Colonic mucosa (tissue), 4 donors: ENCODE measurements around the gene CD58. TPM values are rescaled to one million over a fixed set of nuclear protein-coding genes. Genes with fewer than 3 reads are reported as not detected.

Experiments used
- DNase-seq: peaks from one replicate; pipeline ENCODE4 v3.0.0-alpha.2; 2020
- H3K27ac ChIP-seq: fragments of 200-600 bp; one replicate; pipeline ENCODE4 v1.8.0; 2021
- H3K27me3 ChIP-seq: fragments of 200-600 bp; one replicate; pipeline ENCODE4 v1.8.0; 2021
- H3K36me3 ChIP-seq: fragments of 200-600 bp; one replicate; pipeline ENCODE4 v1.8.0; 2021
- H3K4me1 ChIP-seq: fragments of 200-600 bp; one replicate; pipeline ENCODE4 v1.8.0; 2021; ENCODE audit warnings: mild to moderate bottlenecking
- H3K4me3 ChIP-seq: fragments of 200-600 bp; one replicate; pipeline ENCODE4 v1.8.0; 2021
- H3K9ac ChIP-seq, 2 donors: one replicate each; pipeline ENCODE4 v1.7.0; 2013; ENCODE audit warnings: control low read depth in 2 of 2, low read depth in 2 of 2, low read length in 2 of 2
- H3K9me3 ChIP-seq: fragments of 200-600 bp; one replicate; pipeline ENCODE4 v1.8.0; 2021
- intact Hi-C: fragments of 100-400 bp; cut with DNase I; formaldehyde crosslinking; loops from one replicate; pipeline ENCODE4 v1.14.1; 2022
- total RNA-seq, 2 donors: library from RNA; stranded (reverse); fragmentation: NEBNext Ultra II Directional in 1 of 2; extraction: Animal tissue kit (Norgen Biotek cat#: 25700) in 1 of 2; gene quantifications; one replicate each; pipeline ENCODE4 v1.2.1, GENCODE V29; 2021
- TF ChIP-seq, protein P1 (sequence below): fragments of 200-600 bp; IDR thresholded peaks from one replicate; pipeline ENCODE4 v1.8.0; 2022; ENCODE audit warnings: antibody characterized with exemption, mild to moderate bottlenecking
- donor health status: healthy.
- donor health status: DM: no; HTN: no; CAD: no.
- donor health status: DM: no; HTN: no; CAD: no.

CD58 gene
- total RNA-seq, 2 donors from 2014 or later = 16.1 to 25.9 TPM

DNA sequence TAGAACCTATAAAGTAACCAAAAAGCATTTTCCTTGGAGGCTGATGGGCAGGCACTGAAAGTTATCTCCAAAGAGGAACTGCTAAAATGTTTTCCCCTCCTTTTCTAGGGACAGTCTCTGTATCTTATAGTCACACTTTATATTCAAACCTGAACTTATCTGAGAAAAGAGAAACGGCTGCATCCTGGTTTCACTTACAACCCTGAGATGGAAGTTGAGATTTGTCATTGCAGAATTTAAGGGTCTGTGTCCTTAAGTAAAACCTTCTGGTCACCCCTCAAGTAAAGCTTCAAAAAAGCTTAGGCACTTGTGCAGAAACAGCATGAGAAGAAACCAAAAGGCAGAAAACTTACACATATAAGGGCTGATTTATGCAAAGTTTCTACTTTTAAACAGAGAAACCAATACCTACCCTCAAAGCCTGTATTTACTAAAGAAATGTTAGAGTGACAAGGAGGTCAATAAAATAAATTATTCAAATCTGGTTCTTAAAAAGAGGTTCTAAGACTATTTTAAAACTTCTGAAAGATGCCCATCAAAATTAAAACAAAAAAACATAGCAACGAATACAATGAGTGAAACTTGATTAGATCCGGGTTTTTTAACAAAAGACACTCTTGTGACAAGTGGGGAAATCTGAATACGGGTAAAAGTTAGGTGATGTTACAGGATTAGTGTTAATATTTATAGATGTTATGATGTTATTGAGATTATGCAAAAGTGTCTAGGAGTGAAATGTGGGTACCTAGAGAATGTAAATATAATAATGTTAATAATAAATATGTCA, 9.9 kb downstream of the CD58 start:
- Histone ChIP-seq H3K9ac (no peak overlapping the region), H3K36me3 (no peaks in the 10 kb centered on the region), H3K4me3 (no peak overlapping the region), H3K9me3 (no peaks in the 10 kb centered on the region), H3K4me1 (no peaks in the 10 kb centered on the region), H3K27me3 (no peaks in the 10 kb centered on the region), H3K27ac (no peak overlapping the region)
- intact Hi-C loops = no loop called here
- DNase-seq = no peak
- TF ChIP-seq, protein P1, sequence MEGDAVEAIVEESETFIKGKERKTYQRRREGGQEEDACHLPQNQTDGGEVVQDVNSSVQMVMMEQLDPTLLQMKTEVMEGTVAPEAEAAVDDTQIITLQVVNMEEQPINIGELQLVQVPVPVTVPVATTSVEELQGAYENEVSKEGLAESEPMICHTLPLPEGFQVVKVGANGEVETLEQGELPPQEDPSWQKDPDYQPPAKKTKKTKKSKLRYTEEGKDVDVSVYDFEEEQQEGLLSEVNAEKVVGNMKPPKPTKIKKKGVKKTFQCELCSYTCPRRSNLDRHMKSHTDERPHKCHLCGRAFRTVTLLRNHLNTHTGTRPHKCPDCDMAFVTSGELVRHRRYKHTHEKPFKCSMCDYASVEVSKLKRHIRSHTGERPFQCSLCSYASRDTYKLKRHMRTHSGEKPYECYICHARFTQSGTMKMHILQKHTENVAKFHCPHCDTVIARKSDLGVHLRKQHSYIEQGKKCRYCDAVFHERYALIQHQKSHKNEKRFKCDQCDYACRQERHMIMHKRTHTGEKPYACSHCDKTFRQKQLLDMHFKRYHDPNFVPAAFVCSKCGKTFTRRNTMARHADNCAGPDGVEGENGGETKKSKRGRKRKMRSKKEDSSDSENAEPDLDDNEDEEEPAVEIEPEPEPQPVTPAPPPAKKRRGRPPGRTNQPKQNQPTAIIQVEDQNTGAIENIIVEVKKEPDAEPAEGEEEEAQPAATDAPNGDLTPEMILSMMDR = no peak

DNA sequence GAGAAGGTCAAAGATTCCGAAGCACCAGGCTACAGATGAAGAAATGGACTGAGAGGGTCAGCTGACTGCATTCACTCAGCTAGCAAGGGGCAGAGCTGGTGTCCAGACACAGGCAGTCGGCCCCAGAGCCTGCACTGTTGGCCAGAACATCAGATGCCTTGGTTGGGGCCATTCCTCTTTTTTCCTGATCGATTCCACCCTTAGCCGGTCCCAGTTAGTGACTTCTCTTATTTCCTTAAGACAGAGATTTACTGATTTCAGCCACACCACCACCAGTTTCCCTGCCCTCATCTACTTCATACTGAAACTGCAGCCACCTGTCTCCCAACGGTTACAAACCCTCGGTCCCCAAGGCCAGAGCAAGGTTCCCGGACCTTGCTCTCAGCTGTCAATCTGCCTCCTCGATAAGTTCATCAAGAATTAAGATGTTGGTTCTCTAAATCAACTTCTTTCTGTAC, 11.5 kb downstream of the CD58 start:
- no peaks in the 10 kb centered on the region for H3K9me3 ChIP-seq
- no peak overlapping the region for H3K27ac ChIP-seq
- intact Hi-C loops = no loop called here
- no peaks in the 10 kb centered on the region for H3K36me3 ChIP-seq
- TF ChIP-seq, protein P1 = no peak
- H3K9ac ChIP-seq = no peak overlapping the region
- no peaks in the 10 kb centered on the region for H3K27me3 ChIP-seq
- DNase-seq = no peak
- no peak overlapping the region for H3K4me3 ChIP-seq
- H3K4me1 ChIP-seq = no peaks in the 10 kb centered on the region

DNA sequence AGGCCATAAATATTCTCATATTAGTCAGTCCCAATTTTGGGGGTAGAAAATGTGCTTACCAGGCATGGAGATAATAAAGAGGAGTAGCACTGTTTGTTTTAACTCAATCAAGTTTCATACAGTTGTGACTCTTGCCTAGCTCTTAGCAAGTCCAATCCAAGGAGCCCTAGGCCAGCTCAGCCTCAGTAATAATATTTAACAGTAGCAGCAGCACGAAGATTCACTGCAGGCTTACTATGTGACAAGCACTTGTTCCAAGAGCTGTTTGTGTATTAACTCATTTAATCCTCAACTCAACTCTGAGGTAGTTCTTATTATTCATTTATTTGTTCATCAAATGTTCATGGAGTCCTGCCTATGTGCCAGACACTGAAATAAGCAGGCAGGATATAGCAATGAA, 12.3 kb downstream of the CD58 start:
- no peaks in the 10 kb centered on the region for H3K36me3 ChIP-seq
- no peaks in the 10 kb centered on the region for H3K27me3 ChIP-seq
- H3K9ac ChIP-seq = no peak overlapping the region
- H3K4me3 ChIP-seq = no peak overlapping the region
- TF ChIP-seq, protein P1 = no peak
- intact Hi-C loops = no loop called here
- H3K9me3 ChIP-seq = no peaks in the 10 kb centered on the region
- H3K4me1 ChIP-seq = no peaks in the 10 kb centered on the region
- H3K27ac ChIP-seq = no peak overlapping the region
- DNase-seq = no peak

DNA sequence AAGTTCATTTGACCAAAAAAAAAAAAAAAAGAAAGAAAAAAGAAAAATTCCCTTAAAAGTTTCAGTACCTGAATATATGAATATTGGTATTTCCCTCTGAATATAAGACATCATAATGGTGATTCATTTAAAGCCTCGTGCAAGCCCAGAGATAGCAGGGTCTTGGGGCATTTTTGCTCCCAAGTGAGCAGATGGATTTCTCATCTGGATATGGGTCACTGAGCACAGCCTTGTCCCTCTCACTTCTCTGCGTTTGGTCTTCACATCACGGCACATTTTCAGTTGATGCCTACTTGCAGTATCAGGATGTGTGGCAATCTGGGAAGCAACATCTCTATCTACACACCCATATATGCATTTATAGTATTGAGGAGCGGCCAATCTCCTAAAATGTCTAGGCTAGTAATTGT, 12.7 kb downstream of the CD58 start:
- intact Hi-C loops = no loop called here
- DNase-seq = no peak
- Histone ChIP-seq H3K4me3 (no peak overlapping the region), H3K9ac (no peak overlapping the region), H3K27ac (no peak overlapping the region), H3K36me3 (no peaks in the 10 kb centered on the region), H3K4me1 (no peaks in the 10 kb centered on the region), H3K27me3 (no peaks in the 10 kb centered on the region), H3K9me3 (no peaks in the 10 kb centered on the region)
- TF ChIP-seq, protein P1 = no peak

DNA sequence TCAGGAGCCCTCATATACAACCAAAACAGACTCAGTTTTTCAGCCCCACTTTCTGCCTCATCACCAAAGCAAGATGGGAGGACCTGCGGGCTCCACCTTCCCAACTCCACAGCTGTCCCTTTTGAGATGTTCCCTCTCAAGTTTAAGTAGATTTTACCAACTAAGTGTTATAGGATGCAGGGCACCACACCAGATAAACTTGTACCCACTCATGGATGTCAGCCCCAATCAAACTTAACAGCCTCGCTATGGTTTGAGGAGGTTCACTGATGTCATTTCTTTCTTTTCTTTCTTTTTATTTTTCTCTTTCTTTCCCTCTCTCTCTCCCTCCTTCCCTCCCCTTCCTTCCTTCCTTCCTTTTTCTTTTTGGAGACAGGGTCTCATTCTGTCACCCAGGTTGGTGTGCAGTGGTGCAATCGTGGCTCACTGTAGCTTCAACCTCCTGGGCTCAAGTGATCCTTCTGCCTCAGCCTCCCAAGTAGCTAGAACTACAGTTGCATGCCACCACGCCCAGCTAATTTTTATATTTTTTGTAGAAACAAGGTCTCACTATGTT, 13.4 kb downstream of the CD58 start:
- TF ChIP-seq, protein P1 = no peak
- intact Hi-C loops = no loop called here
- DNase-seq = no peak
- Histone ChIP-seq H3K27ac (no peak overlapping the region), H3K4me1 (no peaks in the 10 kb centered on the region), H3K36me3 (no peaks in the 10 kb centered on the region), H3K27me3 (no peaks in the 10 kb centered on the region), H3K4me3 (no peak overlapping the region), H3K9me3 (no peaks in the 10 kb centered on the region), H3K9ac (no peak overlapping the region)
